Upper lobe of left lung (tissue), 4 donors: Measurements from ENCODE around the gene PDE6A.

ENCODE experiments used
- CTCF ChIP-seq, 6 experiments: fragments of 450-650 bp in 4 of 6; fragments of 200-600 bp in 2 of 6; sonication (generic) in 2 of 6; IDR thresholded peaks; one replicate each; pipeline ENCODE4 v1.5.1; 2016 to 2019; ENCODE audit warnings: antibody characterized with exemption in 6 of 6
- EP300 ChIP-seq, 4 donors: sonication (generic); formaldehyde crosslinking; IDR thresholded peaks; one replicate each; pipeline ENCODE4 v1.5.1; 2017; ENCODE audit warnings: antibody characterized with exemption in 4 of 4, control low read depth in 2 of 4

- TF ChIP-seq CTCF (IDR thresholded peaks at IDR 0.05) = no peak
- no peak for TF ChIP-seq EP300 (IDR thresholded peaks at IDR 0.05)
Observed at GRCh38 chr5:149946118-149946517, 1.5 kb upstream of the PDE6A start.
